GM19467 (cell line): Measurements from ENCODE around the gene CLEC2B.
"Not testable (repeated sequence)": the region's sequence is repeated elsewhere in the genome, so short reads cannot be mapped to it uniquely, and the experiment has no call there.

ENCODE experiments used
- ATAC-seq: cut with Tn5 transposase; IDR thresholded peaks from one replicate; pipeline ENCODE4 v1.9.1; 2021; ENCODE audit warnings: mild to moderate bottlenecking, moderate library complexity; ENCODE audit not compliant: unreplicated experiment

CLEC2B gene

GRCh38 chr12:9869307-9870161, at the start of gene CLEC2B:
Gene CLEC2B (minus strand): TSS chr12:9869354.
- ATAC-seq = no peak

- no peak for ATAC-seq
Measured at GRCh38 chr12:9911708-9912107, 42.6 kb upstream of the CLEC2B start.

GRCh38 chr12:9910716-9911421, 41.7 kb upstream of the CLEC2B start:
- ATAC-seq = no peak

GRCh38 chr12:9909724-9910123, 40.6 kb upstream of the CLEC2B start:
- ATAC-seq = no peak

GRCh38 chr12:9908350-9908749, 39.2 kb upstream of the CLEC2B start:
- ATAC-seq = no peak

GRCh38 chr12:9907769-9908168, 38.6 kb upstream of the CLEC2B start:
- ATAC-seq = no peak

- no peak for ATAC-seq
Measured at GRCh38 chr12:9906873-9907272, 37.7 kb upstream of the CLEC2B start.

- ATAC-seq = no peak
Measured at GRCh38 chr12:9902539-9903228, 33.5 kb upstream of the CLEC2B start.

GRCh38 chr12:9900930-9901329, 31.8 kb upstream of the CLEC2B start:
- ATAC-seq = no peak

GRCh38 chr12:9899209-9899608, 30.1 kb upstream of the CLEC2B start:
- no peak for ATAC-seq

GRCh38 chr12:9897535-9897934, 28.4 kb upstream of the CLEC2B start:
- no peak for ATAC-seq

- ATAC-seq = no peak
Measured at GRCh38 chr12:9895215-9895971, 26.2 kb upstream of the CLEC2B start.

GRCh38 chr12:9888665-9889273, 19.6 kb upstream of the CLEC2B start:
- ATAC-seq = no peak

- no peak for ATAC-seq
Measured at GRCh38 chr12:9883175-9883574, 14.0 kb upstream of the CLEC2B start.

- no peak for ATAC-seq
Measured at GRCh38 chr12:9881988-9882387, 12.8 kb upstream of the CLEC2B start.

GRCh38 chr12:9881246-9881645, 12.1 kb upstream of the CLEC2B start, which contains the start of gene KLRF2:
Gene KLRF2 (plus strand): TSS chr12:9881489. CDS start chr12:9881596, 107 bp downstream.
- ATAC-seq = no peak

- ATAC-seq = no peak
Measured at GRCh38 chr12:9880532-9881078, 11.5 kb upstream of the CLEC2B start.

GRCh38 chr12:9876120-9876519, 7.0 kb upstream of the CLEC2B start:
- ATAC-seq = not testable (repeated sequence)

GRCh38 chr12:9872742-9873141, 3.6 kb upstream of the CLEC2B start:
- no peak for ATAC-seq

GRCh38 chr12:9872162-9872561, 3.0 kb upstream of the CLEC2B start:
- ATAC-seq = no peak
